Lower leg skin (tissue), 4 donors: ENCODE measurements around the gene RBM48. TPM values are rescaled to one million over a fixed set of nuclear protein-coding genes. Genes with fewer than 3 reads are reported as not detected.

Experiments
- DNase-seq, 2 donors: peaks; one replicate each; pipeline ENCODE4 v3.0.0-alpha.2; 2019; ENCODE audit warnings: low spot score in 2 of 2
- H3K4me3 ChIP-seq: fragments of 200-600 bp; sonication (generic); 2 replicates; pipeline ENCODE4 v1.5.1; 2017; ENCODE audit warnings: mild to moderate bottlenecking, low read depth; ENCODE audit not compliant: poor library complexity, severe bottlenecking
- POLR2A ChIP-seq, 2 donors: fragments of 450-650 bp; IDR thresholded peaks; one replicate each; pipeline ENCODE4 v1.6.1; 2016 to 2017; ENCODE audit warnings: antibody characterized with exemption in 2 of 2, mild to moderate bottlenecking in 1 of 2, moderate library complexity in 1 of 2
- WGBS, 2 donors: methylation state at CpG; one replicate each; pipeline ENCODE4 v1.1.5; 2018; 5-methylcytosine and 5-hydroxymethylcytosine counted together
- intact Hi-C: fragments of 100-400 bp; cut with DNase I; formaldehyde crosslinking; loops from one replicate; pipeline ENCODE4 v1.15.0; 2023; ENCODE audit warnings: low total_unique reads
- total RNA-seq, 4 donors: library from RNA; depleted of rRNA; stranded (reverse); fragments of >200 nt; gene quantifications; one replicate each; pipeline ENCODE4 v1.1.0, GENCODE V29; 2016
- TF ChIP-seq, protein P1 (sequence below), 3 donors: fragments of 450-650 bp; IDR thresholded peaks; one replicate each; pipeline ENCODE4 v1.5.1; 2016; ENCODE audit warnings: antibody characterized with exemption in 3 of 3, mild to moderate bottlenecking in 3 of 3, moderate library complexity in 2 of 3

Gene RBM48
- total RNA-seq, 4 donors from 2014 or later: 7.5 to 16.4 (median 12.4) TPM

DNA sequence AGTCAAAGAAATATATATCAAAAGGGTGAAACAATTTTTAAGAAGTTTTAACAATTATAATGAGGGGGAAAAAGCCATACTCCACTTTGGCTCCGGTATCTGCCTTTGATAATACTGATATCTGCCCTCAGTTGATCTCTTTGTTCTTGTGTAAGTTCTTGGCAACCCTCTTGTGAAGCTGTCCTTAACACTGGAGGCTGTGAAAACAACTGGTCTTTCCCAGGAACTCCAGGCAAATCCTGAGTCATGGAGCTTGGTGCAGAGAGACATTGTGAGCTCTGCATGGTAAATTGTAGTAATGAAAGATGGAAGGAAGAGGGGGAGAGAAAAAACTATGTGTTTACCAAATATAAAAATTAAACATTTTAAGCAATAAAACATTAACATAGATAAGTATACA lies 39.0 kb upstream of the RBM48 start:
- TF ChIP-seq POLR2A (IDR thresholded peaks at IDR 0.05): no peak
- TF ChIP-seq, protein P1, sequence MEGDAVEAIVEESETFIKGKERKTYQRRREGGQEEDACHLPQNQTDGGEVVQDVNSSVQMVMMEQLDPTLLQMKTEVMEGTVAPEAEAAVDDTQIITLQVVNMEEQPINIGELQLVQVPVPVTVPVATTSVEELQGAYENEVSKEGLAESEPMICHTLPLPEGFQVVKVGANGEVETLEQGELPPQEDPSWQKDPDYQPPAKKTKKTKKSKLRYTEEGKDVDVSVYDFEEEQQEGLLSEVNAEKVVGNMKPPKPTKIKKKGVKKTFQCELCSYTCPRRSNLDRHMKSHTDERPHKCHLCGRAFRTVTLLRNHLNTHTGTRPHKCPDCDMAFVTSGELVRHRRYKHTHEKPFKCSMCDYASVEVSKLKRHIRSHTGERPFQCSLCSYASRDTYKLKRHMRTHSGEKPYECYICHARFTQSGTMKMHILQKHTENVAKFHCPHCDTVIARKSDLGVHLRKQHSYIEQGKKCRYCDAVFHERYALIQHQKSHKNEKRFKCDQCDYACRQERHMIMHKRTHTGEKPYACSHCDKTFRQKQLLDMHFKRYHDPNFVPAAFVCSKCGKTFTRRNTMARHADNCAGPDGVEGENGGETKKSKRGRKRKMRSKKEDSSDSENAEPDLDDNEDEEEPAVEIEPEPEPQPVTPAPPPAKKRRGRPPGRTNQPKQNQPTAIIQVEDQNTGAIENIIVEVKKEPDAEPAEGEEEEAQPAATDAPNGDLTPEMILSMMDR (IDR thresholded peaks at IDR 0.05): no peak
- no peak overlapping the region for H3K4me3 ChIP-seq
- intact Hi-C loops: no loop called here
- no peak for DNase-seq
- WGBS, 2 donors: 88 to 97% methylated on average over 1 of the region's 1 CpG

DNA sequence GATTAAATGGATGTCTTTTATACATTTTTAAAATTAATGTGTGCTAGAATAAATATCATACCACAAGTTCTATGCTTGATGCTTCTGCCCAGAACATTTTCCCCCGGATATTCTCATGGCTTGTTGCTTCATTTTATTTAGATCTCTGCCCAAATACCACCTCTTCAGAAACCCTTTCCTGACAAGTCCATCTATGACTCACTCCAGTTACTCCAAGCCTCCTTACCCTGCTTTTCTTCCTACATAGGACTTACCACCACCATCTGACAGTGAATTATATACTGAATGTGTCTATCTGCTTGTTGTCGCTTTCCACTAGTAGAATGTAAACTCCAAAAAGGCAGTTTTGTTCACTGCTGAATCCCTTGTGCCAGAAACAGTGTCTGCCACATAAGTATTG lies 31.7 kb upstream of the RBM48 start:
- no peak for DNase-seq
- intact Hi-C loops: no loop called here
- H3K4me3 ChIP-seq: no peak overlapping the region
- TF ChIP-seq, protein P1 (IDR thresholded peaks at IDR 0.05): no peak
- TF ChIP-seq POLR2A (IDR thresholded peaks at IDR 0.05): no peak
- 89 to 92% methylated on average over 2 of the region's 2 CpGs for WGBS, 2 donors

DNA sequence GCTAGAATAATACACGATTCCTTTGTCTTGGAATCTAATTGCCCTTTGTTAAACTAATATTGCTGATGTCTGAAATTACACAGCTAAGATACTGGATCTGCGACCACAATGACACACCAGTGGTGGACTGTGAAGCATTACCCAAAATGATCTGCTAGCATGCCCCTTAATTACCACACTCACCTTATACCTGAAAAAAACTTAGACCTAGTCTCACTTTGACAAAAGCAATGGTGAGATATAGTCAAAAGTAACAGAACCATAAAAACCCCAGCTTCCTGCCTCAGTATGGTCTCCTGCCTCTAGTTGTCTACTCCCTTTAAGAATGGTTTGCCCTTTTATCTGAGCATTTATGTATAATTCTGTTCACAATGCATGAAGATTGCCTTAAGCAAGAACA lies 30.0 kb upstream of the RBM48 start:
- TF ChIP-seq POLR2A (IDR thresholded peaks at IDR 0.05): no peak
- TF ChIP-seq, protein P1 (IDR thresholded peaks at IDR 0.05): no peak
- DNase-seq: no peak
- intact Hi-C loops: no loop called here
- no peak overlapping the region for H3K4me3 ChIP-seq
- WGBS, 2 donors: 87 to 92% methylated on average over 2 of the region's 2 CpGs

DNA sequence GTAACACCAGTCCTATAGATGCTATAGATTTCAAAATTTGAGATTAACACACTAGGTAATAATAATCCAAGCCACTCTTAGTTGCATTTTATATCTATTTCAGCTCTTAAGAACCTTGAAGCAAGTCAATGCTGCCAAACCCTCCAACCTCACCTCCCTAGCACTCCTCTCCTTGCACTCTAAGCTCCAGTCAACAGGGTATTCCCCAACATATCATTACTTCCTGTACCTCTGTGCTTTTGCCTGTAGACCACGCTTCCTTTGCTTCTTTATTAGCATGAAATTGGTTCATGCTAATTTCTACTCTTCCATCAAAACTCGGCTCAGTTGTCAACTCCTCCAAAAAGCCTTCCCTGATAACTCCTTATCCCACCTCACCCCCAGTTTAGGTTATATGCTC lies 24.8 kb upstream of the RBM48 start:
- H3K4me3 ChIP-seq: no peak overlapping the region
- no peak for TF ChIP-seq POLR2A (IDR thresholded peaks at IDR 0.05)
- TF ChIP-seq, protein P1 (IDR thresholded peaks at IDR 0.05): no peak
- intact Hi-C loops: no loop called here
- DNase-seq: no peak
- WGBS, 2 donors: 93 to 97% methylated on average over 2 of the region's 2 CpGs

DNA sequence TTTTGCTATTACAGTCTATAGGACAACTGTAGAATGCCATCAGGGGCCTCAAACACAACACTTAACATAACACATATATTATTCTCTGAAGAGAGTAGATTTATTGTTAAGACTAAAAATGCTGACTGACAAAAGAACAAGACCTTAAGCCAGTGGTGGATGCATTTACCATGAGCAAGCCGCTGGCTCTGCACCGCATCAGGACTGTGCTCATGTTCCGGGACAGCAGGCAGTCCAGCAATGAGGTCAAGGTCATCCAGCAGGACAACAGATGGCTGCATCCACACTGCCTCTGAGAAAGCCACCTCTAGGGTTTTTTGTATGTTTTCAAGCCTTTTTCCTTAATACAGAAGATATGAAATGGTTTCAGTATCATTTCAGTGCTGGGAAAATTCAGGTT lies 24.0 kb upstream of the RBM48 start:
- intact Hi-C loops: no loop called here
- TF ChIP-seq, protein P1 (IDR thresholded peaks at IDR 0.05): no peak
- no peak for TF ChIP-seq POLR2A (IDR thresholded peaks at IDR 0.05)
- WGBS, 2 donors: 91 to 92% methylated on average over 3 of the region's 3 CpGs
- no peak for DNase-seq
- no peak overlapping the region for H3K4me3 ChIP-seq

DNA sequence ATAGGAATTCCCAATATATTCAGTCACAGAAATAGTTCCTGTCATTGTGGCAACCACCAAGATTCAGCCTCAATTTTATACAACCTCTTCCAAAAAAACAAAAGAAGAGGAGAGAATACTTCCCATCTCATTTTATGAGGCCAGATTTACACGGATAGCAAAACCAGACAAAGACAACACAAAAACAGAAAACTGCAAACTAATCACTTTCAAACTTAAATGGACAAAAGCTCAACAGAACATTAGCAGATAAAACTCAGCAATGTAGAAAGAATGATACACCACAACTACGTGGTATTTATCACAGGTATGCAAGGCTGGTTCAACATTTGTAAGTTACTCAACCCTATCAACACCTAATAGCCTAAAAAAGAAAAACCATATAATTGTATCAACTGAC lies 22.2 kb upstream of the RBM48 start:
- 87 to 90% methylated on average over 2 of the region's 2 CpGs for WGBS, 2 donors
- intact Hi-C loops: no loop called here
- no peak for DNase-seq
- TF ChIP-seq, protein P1 (IDR thresholded peaks at IDR 0.05): no peak
- H3K4me3 ChIP-seq: no peak overlapping the region
